NCI-H524 (cell line): ENCODE data around the gene CHMP2A.

Experiments used
- DNase-seq, 2 experiments: peaks; one replicate each; lab custom pipeline; 2025; lab: John Stamatoyannopoulos, UW

Gene CHMP2A

DNA sequence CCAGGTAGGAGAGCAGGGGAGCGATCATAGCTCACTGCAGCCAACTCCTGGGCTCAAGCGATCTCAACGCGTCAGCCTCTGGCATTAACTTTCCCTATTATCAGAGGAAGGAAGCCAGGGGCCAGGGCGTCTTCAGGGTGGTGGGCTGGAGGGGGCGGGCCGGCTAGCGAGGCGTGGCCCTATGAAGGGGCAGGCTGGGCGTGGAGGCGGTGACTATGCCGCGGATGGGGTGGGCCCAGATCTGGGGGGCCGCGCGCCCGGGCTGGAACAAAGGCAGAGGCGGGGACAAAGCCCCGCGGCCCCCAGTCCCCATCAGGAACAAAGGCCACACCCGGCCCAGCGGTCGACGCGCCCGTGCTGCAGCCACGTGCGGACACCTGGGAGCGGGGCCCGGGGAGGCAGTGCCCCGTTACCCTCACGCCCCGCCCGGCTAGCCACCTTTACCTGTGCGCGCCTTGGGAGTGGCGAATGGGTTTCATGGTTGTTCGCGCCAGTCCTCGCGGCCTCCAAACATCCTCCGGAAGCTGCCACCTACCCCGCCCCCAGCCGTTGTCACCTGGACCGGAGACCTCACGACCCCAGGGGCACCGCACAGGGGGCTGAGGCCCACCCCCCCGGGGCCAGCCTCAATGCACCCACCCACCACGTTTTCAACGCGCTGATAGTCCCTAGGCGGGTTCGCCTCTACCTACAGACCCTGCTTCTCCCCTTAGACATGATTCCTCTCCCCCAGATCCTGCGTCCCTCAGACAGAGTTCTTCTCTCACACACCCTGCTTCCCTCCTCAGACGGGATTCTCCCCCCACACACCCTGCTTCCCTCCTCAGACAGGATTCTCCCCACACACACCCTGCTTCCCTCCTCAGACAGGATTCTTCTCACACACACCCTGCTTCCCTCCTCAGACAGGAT is 16.4 kb downstream of the CHMP2A start:
- peak in 1 of 2 experiments; percentile 37 for DNase-seq

DNA sequence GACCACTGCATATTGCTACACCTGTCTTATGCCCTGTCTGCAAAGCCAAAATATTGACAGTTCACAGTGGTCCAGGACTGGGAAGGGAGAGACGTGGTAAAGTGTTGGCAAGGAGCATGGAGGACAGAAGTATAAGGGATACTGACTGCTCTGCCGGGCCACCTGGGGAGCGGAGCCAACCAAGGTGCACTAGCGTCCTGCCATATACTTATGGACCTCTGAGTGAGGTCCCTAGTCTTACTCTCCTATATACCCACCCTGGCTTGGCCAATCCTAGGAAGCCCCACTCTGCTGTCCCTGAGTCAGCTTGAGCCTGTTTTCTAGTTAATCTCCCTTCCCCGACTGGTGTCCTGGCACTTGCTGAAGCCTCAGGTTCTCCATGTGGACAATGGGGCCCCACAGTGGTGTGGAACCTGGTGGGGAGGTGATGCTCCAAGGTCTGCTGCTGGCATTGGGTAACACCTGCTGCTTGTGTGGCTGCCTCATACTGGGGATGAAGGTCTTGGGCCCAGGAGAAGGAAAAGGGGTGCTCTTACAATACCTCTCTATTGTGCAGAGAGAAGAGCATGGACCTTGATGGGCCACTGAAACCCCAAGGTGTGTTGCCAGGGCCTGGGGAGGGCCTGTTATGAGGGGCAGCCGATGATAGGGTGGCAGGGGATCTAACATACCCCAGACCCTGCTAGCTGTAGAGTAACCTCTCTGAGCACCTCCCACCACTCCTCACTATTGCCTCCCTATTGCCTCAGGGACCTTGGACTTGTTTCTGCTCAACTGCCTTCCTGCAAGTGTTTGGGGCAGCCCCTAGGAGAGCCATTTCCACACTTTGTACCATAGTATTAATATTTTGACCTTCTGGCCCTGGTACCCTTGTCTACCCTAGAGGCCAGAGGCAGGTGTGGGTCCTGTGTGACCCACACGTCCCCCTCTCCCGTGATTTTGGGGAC is 17.8 kb downstream of the CHMP2A start:
- DNase-seq = no peak

DNA sequence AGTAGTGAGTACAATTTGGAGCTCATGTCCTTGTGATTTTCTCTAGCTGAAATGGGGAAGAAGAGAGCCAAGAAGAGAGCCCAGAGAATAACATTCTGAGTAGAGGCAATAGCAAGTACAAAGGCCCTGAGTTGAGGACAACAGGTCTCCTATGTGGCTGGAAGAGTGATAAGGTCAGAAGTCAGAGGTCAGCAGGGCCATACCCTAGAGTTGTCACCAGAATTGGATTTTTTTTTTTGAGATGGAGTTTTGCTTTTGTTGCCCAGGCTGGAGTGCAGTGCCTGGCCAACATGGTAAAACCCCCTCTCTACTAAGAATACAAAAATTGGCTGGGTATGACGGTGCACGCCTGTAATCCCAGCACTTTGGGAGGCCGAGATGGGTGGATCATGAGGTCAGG is 19.0 kb downstream of the CHMP2A start:
- DNase-seq = no peak

DNA sequence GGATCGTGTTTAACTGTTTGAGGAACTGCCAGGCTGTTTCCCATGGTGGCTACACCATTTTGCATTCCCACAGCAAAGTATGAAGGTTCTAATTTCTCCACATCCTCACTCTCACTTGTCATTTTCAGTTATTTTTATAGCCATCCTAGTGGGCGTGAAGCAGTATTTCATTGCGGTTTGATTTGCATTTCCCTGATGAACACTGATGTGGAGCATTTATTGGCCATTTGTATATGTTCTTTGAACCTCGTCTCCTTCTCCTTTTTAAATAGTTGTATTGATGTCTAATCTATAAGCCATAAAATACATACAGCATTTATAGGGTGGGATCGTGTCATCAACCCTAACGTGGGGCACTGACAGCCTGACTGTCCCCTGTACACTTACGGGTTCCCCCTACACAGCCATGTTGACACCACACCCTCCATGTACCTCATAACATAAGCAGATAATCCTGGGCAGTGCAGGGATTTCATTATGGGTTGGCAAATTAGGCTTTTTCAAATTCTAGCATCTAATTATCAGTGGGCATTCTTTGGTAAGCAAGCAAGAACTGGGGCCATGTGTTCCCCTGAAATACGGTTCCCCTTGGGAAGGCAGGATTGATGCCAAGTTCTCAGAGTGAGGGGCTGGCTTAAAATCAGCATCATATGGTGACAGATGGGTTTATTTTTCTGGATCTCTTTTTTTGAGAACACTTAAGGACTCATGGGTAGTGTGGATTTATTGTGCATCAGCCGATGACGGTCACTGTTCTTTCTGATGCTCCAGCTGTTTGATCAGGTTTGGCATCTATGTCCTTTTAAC is 23.7 kb downstream of the CHMP2A start:
- peak; percentile 73 to 87 for DNase-seq

DNA sequence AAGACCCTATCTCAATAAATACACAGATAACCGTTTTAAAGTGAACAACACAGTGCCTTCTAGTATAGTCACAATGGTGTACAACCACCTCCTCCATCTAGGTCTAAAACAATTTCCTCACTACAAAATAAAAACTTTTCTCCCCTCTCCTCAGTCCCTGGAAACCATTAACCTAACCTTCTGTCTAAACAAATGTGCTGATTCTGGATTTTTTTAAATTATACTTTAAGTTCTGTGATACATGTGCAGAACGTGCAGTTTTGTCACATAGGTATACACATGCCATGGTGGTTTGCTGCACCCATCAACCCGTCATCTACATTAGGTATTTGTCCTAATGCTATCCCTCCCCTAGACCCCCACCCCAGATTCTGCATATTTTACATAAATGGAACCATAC is 25.5 kb downstream of the CHMP2A start:
- DNase-seq = no peak

DNA sequence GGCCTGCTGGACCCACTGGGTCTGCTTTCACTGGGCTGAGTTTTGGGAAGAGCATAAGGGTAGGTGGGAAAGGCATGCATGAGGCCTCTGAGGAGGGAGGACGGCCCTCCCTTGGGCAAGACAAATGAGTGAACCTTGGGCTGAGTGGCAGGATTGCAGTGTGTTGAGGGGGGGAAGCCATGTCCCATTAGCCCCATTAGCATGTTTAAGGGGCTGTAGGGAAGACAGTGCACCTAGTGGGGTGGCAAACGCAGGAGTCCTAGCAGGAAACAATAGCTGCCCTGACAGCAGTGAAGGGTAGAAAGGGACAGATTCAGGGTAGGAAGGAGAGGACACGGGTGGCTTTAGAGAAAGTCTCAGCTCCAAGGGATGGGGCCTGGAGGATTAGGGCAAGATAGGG is 32.2 kb downstream of the CHMP2A start:
- no peak for DNase-seq

DNA sequence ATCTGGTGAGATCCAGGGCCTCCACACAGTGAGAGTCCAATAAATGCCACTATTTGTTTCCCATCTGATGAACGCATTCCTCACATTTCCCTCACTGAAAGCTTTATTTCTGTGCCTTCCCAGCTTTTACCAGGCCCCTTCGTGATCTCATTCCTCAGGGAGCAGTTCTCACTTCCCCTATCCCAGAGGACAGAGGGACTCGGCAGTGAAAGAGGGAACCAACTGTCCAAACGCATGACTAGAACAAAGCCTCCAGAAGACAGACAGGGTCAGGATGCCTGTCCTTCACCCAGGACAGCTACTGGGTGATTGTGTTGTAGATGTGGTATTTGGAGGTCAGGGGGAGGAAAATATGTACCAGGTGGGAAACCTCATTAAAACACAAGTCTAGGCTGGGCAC is 33.3 kb downstream of the CHMP2A start:
- no peak for DNase-seq

DNA sequence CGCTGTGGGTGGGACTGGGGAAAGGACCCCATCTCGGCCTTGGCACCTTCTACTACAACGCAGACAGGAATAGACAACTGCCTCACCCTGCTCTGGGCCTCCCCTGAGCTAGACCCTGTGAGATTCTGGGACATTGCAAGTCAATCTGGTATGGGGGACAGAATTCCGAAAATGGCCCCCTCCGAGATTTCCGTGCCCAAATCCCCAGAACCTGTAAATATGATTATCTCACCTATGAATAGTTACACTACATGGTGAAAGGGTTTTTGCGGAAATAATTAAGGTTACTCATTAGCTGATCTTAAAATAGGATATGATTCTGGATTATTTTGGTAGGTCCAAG is 34.7 kb downstream of the CHMP2A start:
- DNase-seq = no peak

DNA sequence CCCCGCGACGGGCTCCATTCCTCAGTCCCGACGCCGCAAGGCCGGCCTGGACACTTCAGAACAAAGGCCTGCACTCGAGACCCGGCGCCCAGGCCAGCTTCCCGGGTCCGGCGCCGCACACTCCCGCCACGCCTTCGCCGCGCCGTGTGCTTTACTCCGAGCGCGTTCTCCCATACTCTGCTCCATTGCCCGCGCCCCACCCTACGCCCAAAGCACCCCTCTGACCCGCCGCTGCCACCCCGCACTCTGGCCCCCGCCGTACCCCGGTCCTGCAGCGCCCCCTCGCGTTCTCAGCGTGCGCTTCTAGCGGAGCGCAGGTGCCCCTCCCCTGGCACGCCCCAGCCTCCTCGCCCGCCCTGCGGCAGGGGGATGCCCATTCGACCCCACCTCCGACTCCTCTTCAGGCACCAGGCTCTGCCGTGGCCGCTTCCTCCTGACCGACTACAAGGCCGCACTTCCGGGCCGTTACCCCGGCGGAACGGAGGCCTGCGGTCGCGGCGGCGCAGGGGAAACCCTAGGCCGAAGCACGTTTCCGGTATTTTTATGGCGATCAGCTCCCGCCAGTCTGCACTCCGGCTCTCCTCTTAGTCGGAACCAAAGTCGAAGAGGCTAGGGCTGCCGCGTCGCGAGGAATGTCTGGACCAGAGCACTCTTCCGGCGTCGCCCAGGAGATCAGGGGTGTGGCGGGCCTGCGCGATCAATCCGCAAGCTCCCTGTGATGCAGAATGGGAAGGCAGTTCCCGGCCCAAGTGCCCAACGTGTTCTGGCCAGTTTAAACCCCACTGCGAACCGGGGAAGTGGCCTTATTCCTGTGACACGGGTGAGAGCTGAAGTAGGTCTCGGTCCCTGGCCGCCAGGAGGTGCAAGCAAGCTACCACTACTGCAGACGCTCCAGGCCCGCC is 35.3 kb downstream of the CHMP2A start, which contains the start of gene ZBTB45:
ZBTB45 (minus strand) TSS at position 456 of the 902 bp plus-strand sequence. CDS start 2,137 bp downstream, outside the sequence.
- peak; percentile 96 to 98 for DNase-seq

DNA sequence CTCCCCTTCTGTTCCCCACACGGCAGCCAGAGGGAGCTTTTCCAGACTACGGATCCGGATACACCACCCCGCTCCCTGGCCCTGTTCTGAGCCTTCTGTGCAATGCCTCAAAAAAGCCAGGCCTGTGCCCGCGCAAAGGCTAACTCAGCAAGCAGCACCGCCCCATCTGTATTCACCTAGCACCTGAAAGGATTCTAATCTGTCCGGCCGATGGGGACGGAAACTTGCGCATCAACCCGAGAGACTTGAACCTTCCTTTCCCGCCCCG is 35.9 kb downstream of the CHMP2A start:
- peak; percentile 64 to 85 for DNase-seq

DNA sequence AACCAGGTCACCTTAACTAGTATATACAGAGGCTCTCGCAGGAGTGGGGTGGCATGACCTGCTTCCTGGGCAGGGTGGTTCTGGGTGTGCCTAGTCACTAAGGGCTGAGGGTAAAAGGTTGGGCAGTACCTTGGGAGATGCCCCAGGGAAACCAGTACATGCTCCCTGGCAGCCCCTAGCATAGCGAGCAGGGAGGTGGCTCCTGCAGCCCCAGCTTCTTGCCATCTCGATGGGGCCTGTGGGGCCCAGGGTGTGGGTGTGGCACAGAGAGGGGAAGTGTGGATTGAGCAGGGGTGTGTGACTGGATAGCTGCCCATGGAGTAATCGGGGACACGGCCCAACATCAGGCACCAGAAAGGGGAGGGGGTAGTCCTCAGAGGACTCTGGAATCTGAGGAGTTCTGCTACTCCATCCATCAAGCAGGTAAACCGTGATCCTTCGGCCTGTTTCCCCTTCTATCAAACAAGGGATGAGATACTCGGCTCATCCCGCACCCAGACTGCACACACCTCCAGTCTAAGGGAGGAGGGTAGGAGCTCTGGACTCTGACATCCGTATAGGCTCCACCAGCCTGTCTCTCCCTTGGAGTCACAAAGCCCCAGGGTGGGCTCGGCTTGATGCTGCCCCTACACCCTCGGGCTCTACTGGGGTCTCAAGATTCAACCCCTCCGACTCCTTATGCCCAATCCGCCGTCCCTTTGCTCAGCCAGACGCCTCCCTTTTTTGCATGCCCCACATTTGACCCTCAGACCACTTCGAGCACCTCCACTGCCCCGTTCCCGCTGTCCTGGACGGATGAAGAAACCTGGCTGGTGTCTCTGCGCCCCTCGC is 36.4 kb downstream of the CHMP2A start:
- no peak for DNase-seq

DNA sequence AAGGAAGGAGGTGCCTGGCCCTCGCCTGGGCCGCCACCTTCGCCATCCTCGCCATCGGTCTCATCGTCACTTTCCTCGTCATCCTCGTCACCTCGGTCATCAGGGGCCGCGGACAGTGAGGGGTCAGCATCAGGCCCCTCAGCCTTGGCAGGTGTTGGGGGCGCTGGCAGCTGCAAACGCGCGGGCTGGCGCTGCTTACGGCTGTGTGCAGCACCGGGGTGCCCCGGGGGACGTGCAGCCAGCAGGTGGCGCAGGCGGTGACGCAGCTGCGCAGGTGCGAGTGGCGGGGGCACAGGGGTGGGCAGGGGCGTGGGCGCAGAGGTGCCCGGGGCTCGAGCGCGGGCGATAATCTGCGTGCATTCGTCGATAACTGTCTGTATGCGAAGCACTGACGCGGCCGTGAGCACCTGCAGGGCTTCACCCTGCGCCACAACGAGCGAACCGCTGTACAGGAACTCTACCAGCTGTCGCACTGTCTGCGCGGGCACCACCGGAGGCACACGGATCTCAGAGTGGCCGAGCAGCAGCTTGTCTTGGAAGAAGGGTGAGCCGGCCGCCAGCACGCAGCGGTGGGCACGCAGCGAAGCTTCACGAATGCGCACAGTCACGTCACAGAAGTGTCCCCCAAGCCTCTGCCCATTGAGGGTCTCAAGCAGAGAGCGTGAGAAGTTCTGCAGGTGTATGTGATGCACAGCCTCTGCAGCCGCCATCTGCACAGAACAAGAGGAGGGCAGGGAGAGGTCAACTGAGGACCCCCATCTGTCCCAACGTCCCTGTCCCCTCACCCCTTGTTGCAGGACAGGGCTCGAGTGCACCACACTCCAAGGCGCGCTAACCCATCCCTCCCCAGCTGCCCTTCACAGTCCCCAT is 37.7 kb downstream of the CHMP2A start:
- DNase-seq = no peak

DNA sequence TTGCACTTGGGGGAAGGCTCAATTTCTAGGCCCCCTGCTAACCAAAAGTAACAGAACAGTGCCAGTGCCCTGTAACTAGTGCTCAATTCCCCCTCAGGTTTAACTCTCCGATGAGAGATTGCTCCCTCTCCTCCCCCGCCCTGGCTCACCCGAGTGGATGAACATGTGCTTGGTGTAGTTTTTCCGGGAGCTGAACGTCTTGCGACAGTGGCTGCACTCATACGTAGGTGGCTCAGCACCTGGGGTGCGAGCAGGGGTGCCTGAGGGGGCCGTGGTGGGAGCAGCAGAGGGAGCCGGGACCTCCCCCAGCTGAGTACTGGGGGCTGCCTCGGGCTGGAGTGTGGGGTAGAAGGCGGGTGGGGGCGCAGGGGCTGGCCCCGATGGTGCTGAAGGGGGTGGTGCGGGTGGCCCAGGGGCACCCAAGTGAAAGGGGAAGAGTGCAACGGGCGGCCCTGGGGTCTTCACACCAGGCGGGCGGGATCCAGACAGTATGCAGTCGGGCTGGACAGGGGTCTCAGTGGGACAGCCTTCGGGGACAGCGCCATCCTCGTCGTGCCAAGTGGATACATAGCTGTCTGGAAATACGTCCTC is 38.6 kb downstream of the CHMP2A start:
- DNase-seq = no peak

DNA sequence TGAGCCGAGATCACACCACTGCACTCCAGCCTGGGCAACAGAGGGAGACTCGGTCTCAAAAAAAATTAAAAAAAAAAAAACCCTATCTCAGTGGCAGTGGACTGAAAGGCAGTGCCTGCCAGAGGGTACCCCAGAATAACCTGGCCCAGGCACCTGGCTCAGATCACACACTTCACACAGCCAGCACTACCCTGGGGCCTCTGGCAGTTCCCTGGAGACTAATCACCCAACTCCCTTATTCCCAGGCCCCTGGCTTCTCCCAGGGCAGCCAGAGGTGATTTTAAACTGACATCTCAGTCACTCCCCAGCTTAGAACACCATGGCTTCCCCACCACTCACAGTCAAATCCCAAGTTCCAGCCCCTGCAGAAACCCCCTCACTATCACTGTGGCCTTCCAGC is 39.6 kb downstream of the CHMP2A start:
- no peak for DNase-seq

DNA sequence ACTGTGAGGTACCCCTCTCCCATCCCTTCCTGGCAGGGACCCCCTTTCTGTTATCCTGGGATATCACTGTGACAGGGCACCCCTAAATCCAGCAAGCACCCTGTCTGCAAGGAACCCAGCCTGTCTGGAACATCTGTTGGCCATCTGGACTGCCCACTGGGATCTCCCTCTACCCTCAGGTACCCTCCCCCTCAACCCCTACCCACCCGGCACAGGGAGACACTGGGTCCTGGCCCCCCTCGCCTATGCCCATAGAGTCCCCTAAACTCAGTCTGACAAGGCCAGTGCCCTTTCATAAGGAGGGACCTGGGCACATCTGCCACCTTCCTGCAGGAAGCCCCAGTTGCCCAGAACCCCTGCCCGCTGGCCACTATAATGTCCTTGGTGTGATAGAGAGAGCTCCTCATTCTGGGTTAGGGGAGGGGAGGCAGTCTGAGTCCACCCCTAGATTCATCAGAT is 40.3 kb downstream of the CHMP2A start:
- DNase-seq = no peak

DNA sequence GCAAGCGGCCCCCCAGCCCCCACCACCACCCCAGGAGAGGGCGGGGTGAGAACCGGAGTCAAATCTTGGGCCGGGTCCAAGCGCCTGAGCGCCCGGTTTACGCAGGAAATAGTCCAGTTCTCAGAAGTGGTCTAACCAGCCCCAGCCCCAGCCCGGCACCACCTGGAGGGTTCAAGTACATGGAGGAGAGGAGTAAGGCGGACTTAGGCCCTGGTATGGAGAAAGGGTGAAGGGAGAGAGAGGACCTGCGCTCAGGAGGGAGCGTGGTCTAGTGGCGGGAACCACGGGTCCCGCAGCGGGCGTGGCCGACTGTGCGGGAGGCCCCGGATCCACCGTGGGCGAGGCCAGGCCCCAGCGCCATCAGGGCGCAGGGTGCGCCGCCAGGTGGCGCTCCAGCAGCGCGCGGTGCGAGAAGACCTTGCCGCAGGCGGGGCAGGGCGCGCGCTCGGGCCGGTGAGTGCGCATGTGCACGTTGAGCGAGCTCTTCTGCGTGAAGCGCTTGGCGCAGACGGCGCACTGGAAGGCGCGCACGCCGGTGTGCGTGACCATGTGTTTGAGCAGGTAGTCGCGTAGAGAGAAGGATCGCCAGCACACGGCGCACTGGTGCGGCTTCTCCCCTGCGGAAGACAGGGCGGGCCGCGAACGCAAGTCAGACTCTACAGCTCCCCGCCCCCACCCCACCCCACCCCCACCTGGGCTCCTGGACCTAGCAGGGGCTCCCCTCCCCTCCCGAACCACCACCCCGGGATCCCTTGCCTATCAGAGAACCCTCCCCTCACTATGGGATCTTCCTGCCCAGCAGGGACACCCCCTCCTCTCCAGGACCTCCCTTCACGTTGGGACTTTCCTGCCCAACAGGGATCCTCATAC is 41.0 kb downstream of the CHMP2A start:
- DNase-seq = peak; percentile 72 to 95

DNA sequence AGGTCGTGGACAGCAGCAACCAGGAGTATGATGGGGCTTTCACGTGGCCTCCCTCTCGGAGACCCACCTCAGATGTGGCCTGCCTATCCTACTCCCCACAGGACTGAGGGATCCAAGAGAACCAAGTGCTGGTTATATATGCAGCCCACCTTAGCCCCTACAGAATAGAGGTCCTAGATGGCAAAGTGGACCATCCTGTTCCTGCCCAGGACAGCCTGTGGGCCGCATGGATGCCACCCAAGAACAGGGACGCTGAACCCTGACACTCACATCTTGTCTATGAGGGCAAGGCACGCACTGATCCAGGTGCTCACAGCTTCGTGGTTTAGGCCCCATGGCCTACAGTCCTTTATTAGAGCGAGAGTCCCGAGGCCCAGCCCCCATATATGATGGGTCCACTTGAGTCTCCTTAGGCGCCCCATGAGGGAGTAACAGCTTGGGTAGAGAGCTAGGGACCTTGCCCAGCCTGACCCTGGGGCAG is 41.7 kb downstream of the CHMP2A start:
- DNase-seq = no peak
